HCT116 (cell line): ENCODE data around the gene STXBP5. TPM values are rescaled to one million over a fixed set of nuclear protein-coding genes. Genes with fewer than 3 reads are reported as not detected.

Experiments used
- ATAC-seq: fragments of 200-7000 bp; cut with Tn5 transposase; 2 replicates; pipeline ENCODE4 v1.9.1; 2020; ENCODE audit warnings: mild to moderate bottlenecking, moderate library complexity
- BruUV-seq: library from RNA; stranded (reverse); fragments of 400-500 nt; replicated peaks from 2 replicates; lab custom pipeline; 2021; lab: Mats Ljungman, UMichigan
- CTCF ChIA-PET: fragments of 300-600 bp; sonication (Branson Sonifier 250); formaldehyde crosslinking; loops from one replicate; lab custom pipeline; 2021; ENCODE audit warnings: antibody characterized with exemption; lab: Charles Lee
- POLR2A ChIA-PET: fragments of 300-600, 350-600 bp; sonication (Branson Sonifier 250); formaldehyde crosslinking; loops from one replicate; lab custom pipeline; 2021; ENCODE audit warnings: antibody characterized with exemption; lab: Charles Lee
- RAD21 ChIA-PET, 2 experiments: fragments of 300-600 bp; sonication (Branson Sonifier 250); formaldehyde crosslinking; loops; one replicate each; lab custom pipeline; 2023; ENCODE audit warnings: low total read pairs in 2 of 2; ENCODE audit not compliant: uncharacterized antibody in 2 of 2, unreplicated experiment in 2 of 2, low non-redundant PET in 1 of 2; lab: Charles Lee
- DNase-seq: peaks from one replicate; pipeline ENCODE4 v3.0.0-alpha.2; 2010; ENCODE audit warnings: low read depth, low spot score
- H2AFZ ChIP-seq: fragments of 200-600 bp; shearing (Covaris generic), sonication (generic); 2 replicates; pipeline ENCODE4 v1.6.1; 2017; ENCODE audit warnings: low read depth, mixed run types, mixed read lengths, antibody characterized with exemption, low read length; ENCODE audit not compliant: poor library complexity, severe bottlenecking
- H3K27ac ChIP-seq: 2 replicates; pipeline ENCODE4 v1.5.1; 2012; ENCODE audit warnings: low read depth, low read length
- H3K27me3 ChIP-seq: fragments of 200-600 bp; sonication (generic); 2 replicates; pipeline ENCODE4 v1.6.1; 2016; ENCODE audit warnings: mixed run types, low read length, mixed read lengths; ENCODE audit not compliant: insufficient read depth
- H3K36me3 ChIP-seq, 2 experiments: fragments of 200-500 bp in 1 of 2; fragments of 200-600 bp in 1 of 2; sonication (Bioruptor generic) in 1 of 2; sonication (generic) in 1 of 2; 2 replicates each; pipeline versions ENCODE4 v1.5.1 to v1.6.1; 2014 to 2016; ENCODE audit warnings: low read length in 2 of 2, inconsistent platforms in 1 of 2, mixed read lengths in 1 of 2, mixed run types in 1 of 2; ENCODE audit not compliant: insufficient read depth in 2 of 2, control insufficient read depth in 1 of 2
- H3K4me1 ChIP-seq, 2 experiments: fragments of 200-600 bp in 1 of 2; sonication (generic) in 1 of 2; 2 replicates each; pipeline versions ENCODE4 v1.5.1 to v1.6.1; 2012 to 2017; ENCODE audit warnings: low read length in 2 of 2, inconsistent platforms in 1 of 2, mild to moderate bottlenecking in 1 of 2, mixed read lengths in 1 of 2, mixed run types in 1 of 2, moderate library complexity in 1 of 2; ENCODE audit not compliant: insufficient read depth in 2 of 2, control insufficient read depth in 1 of 2
- H3K4me2 ChIP-seq: fragments of 200-600 bp; sonication (generic); 2 replicates; pipeline ENCODE4 v1.6.1; 2017; ENCODE audit warnings: mixed run types, low read length, mixed read lengths
- H3K4me3 ChIP-seq, 2 experiments: fragments of 200-600 bp in 1 of 2; sonication (generic) in 1 of 2; replicated peaks in 1 of 2; 2 replicates each; pipeline ENCODE4 v1.5.1; 2011 to 2016; ENCODE audit warnings: low read length in 2 of 2, control low read depth in 1 of 2, low read depth in 1 of 2, mild to moderate bottlenecking in 1 of 2, mixed read lengths in 1 of 2, mixed run types in 1 of 2
- H3K79me2 ChIP-seq: fragments of 200-600 bp; sonication (generic); 2 replicates; pipeline ENCODE4 v1.6.1; 2017; ENCODE audit warnings: mild to moderate bottlenecking, mixed run types, low read length, moderate library complexity, mixed read lengths; ENCODE audit not compliant: insufficient read depth
- H3K9ac ChIP-seq: fragments of 200-600 bp; sonication (generic); 2 replicates; pipeline ENCODE4 v1.6.1; 2016; ENCODE audit warnings: low read length, mixed read lengths
- H3K9me2 ChIP-seq: fragments of 200-600 bp; sonication (generic), shearing (Covaris generic); 2 replicates; pipeline ENCODE4 v1.6.1; 2017; ENCODE audit warnings: mixed run types, mild to moderate bottlenecking, moderate library complexity; ENCODE audit not compliant: insufficient read depth
- H3K9me3 ChIP-seq, 2 experiments: fragments of 200-500 bp in 1 of 2; fragments of 200-600 bp in 1 of 2; sonication (Bioruptor generic) in 1 of 2; sonication (generic) in 1 of 2; 2 replicates each; pipeline ENCODE4 v1.6.1; 2014 to 2017; ENCODE audit warnings: low read length in 2 of 2, mixed read lengths in 2 of 2, inconsistent platforms in 1 of 2, low read depth in 1 of 2, mild to moderate bottlenecking in 1 of 2, mixed run types in 1 of 2, moderate library complexity in 1 of 2; ENCODE audit not compliant: control insufficient read depth in 1 of 2, insufficient read depth in 1 of 2
- H4K20me1 ChIP-seq: fragments of 200-600 bp; sonication (generic), shearing (Covaris generic); 2 replicates; pipeline ENCODE4 v1.6.1; 2017; ENCODE audit warnings: mixed run types, mild to moderate bottlenecking, moderate library complexity; ENCODE audit not compliant: insufficient read depth
- CBX3 ChIP-seq: IDR thresholded peaks from 2 replicates; pipeline ENCODE4 v1.6.1; 2012; ENCODE audit warnings: low read depth
- CEBPB ChIP-seq: IDR thresholded peaks from 2 replicates; pipeline ENCODE4 v1.6.1; 2012; ENCODE audit warnings: low read depth
- EGR1 ChIP-seq: IDR thresholded peaks from 2 replicates; pipeline ENCODE4 v1.6.1; 2012; ENCODE audit warnings: low read depth
- EZH2phosphoT487 ChIP-seq: fragments of 200-600 bp; IDR thresholded peaks from 2 replicates; pipeline ENCODE4 v1.6.1; 2018; ENCODE audit warnings: antibody characterized with exemption, borderline replicate concordance
- FOSL1 ChIP-seq: IDR thresholded peaks from 2 replicates; pipeline ENCODE4 v1.6.1; 2012; ENCODE audit warnings: low read depth
- JUND ChIP-seq: IDR thresholded peaks from 2 replicates; pipeline ENCODE4 v1.6.1; 2012
- POLR2AphosphoS5 ChIP-seq: IDR thresholded peaks from 2 replicates; pipeline ENCODE4 v1.6.1; 2011; ENCODE audit warnings: mild to moderate bottlenecking, low read depth, low read length, moderate library complexity
- RAD21 ChIP-seq: IDR thresholded peaks from 2 replicates; pipeline ENCODE4 v1.6.1; 2012; ENCODE audit warnings: low read depth, mild to moderate bottlenecking
- SIN3A ChIP-seq: IDR thresholded peaks from 2 replicates; pipeline ENCODE4 v1.6.1; 2012; ENCODE audit warnings: low read depth
- SRF ChIP-seq: IDR thresholded peaks from 2 replicates; pipeline ENCODE4 v1.6.1; 2012; ENCODE audit warnings: low read depth
- ZFX ChIP-seq: fragments of 450-650 bp; IDR thresholded peaks from 2 replicates; pipeline ENCODE4 v1.6.1; 2017
- intact Hi-C: fragments of 100-400 bp; cut with micrococcal nuclease; formaldehyde crosslinking; loops from 2 replicates; pipeline ENCODE4 v1.10.0; 2022
- total RNA-seq: library from RNA; stranded (reverse); gene quantifications from one replicate; pipeline ENCODE4 v1.2.1, GENCODE V29; 2021; ENCODE audit not compliant: unreplicated experiment
- TF ChIP-seq, protein P1 (sequence below), 3 experiments: fragments of 200-600 bp in 1 of 3; sonication (generic) in 1 of 3; IDR thresholded peaks in 2 of 3; conservative IDR thresholded peaks in 1 of 3; 2 replicates each; pipeline ENCODE4 v1.5.1; 2012 to 2017; ENCODE audit warnings: low read depth in 2 of 3, low read length in 2 of 3, antibody characterized with exemption in 1 of 3, borderline replicate concordance in 1 of 3, control low read depth in 1 of 3, mild to moderate bottlenecking in 1 of 3, mixed read lengths in 1 of 3, mixed run types in 1 of 3, moderate library complexity in 1 of 3; ENCODE audit not compliant: insufficient read depth in 1 of 3
- TF ChIP-seq, protein P2 (sequence below): IDR thresholded peaks from 2 replicates; pipeline ENCODE4 v1.6.1; 2012
- TF ChIP-seq, protein P3 (sequence below): IDR thresholded peaks from 2 replicates; pipeline ENCODE4 v1.6.1; 2012; ENCODE audit warnings: low read depth

Gene STXBP5
- total RNA-seq, 1 experiment from 2014 or later: 12.6 TPM

DNA sequence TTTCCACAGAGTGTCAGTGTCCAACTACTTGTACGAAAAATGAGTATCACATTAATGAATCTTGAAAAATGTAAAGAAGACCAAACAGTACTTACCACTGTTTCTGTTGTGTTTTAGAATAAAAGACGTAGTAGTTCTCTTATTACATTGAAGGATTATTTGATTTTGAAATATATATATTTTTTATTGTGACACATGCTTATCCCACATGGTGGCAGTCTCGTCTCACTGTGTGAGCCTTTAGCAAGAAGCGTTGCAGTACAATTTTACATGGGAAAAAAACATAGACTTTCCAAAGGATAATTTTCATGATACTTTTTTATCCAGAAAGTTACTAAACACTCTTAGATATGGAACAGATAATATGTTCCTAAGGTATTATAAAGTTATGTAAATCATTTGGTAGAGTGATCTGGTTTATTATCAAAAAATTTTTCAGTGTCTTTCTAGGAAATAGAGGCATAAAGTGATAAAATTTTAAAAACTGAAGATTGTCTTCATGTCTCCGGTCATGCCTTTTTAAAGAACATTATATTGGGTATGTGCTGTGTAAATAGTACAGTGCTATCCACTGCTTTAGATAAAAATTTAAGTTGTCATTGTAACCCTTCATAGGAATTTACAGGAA is 186.8 kb downstream of the STXBP5 start:
- Histone ChIP-seq H3K4me1 (no peaks in the 10 kb centered on the region), H3K27me3 (no peaks in the 10 kb centered on the region), H3K27ac (no peak overlapping the region), H3K9ac (no peak overlapping the region), H3K4me3 (no peak overlapping the region), H2AFZ (no peak overlapping the region)
- peak; percentile 63 for ATAC-seq
- RAD21 ChIA-PET: interaction anchor here in 1 of 2 experiments (0.7 kb wide), 1 partner anchor 67 kb away, joined by 5 read pairs; no protein-coding TSS in a partner anchor
- peak; percentile 81 for TF ChIP-seq RAD21
- TF ChIP-seq CBX3: no peak
- TF ChIP-seq JUND: no peak
- TF ChIP-seq, protein P1, sequence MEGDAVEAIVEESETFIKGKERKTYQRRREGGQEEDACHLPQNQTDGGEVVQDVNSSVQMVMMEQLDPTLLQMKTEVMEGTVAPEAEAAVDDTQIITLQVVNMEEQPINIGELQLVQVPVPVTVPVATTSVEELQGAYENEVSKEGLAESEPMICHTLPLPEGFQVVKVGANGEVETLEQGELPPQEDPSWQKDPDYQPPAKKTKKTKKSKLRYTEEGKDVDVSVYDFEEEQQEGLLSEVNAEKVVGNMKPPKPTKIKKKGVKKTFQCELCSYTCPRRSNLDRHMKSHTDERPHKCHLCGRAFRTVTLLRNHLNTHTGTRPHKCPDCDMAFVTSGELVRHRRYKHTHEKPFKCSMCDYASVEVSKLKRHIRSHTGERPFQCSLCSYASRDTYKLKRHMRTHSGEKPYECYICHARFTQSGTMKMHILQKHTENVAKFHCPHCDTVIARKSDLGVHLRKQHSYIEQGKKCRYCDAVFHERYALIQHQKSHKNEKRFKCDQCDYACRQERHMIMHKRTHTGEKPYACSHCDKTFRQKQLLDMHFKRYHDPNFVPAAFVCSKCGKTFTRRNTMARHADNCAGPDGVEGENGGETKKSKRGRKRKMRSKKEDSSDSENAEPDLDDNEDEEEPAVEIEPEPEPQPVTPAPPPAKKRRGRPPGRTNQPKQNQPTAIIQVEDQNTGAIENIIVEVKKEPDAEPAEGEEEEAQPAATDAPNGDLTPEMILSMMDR (IDR thresholded peaks at IDR 0.05 in 2 of 3, conservative IDR thresholded peaks at IDR 0.05 in 1 of 3; ENCODE audit: borderline replicate concordance in 1 of 3, insufficient read depth in 1 of 3, low read depth in 2 of 3, low read length in 2 of 3): peak; percentile 36 to 65 (median 56); a peak in 5 of 6 replicates
- TF ChIP-seq, all 23 proteins: peak for 2
- H3K9me3 ChIP-seq: no peaks in the 10 kb centered on the region
- BruUV-seq: no TSS peak
- H4K20me1 ChIP-seq: no peaks in the 10 kb centered on the region
- ChIA-PET POLR2A (no interaction called here), CTCF (interaction anchor here (0.7 to 1.5 kb wide), 7 partner anchors 8 to 861 kb away, joined by 3 to 8 read pairs (median 3); no protein-coding TSS in a partner anchor)
- H3K36me3 ChIP-seq: no peaks in the 10 kb centered on the region
- intact Hi-C loops: loop anchor here (1.0 to 5.0 kb wide), 4 partner anchors 76 to 1074 kb away; no protein-coding TSS in a partner anchor
- no peak overlapping the region for H3K4me2 ChIP-seq
- H3K9me2 ChIP-seq: no peaks in the 10 kb centered on the region
- DNase-seq: peak; percentile 21
- no peaks in the 10 kb centered on the region for H3K79me2 ChIP-seq

DNA sequence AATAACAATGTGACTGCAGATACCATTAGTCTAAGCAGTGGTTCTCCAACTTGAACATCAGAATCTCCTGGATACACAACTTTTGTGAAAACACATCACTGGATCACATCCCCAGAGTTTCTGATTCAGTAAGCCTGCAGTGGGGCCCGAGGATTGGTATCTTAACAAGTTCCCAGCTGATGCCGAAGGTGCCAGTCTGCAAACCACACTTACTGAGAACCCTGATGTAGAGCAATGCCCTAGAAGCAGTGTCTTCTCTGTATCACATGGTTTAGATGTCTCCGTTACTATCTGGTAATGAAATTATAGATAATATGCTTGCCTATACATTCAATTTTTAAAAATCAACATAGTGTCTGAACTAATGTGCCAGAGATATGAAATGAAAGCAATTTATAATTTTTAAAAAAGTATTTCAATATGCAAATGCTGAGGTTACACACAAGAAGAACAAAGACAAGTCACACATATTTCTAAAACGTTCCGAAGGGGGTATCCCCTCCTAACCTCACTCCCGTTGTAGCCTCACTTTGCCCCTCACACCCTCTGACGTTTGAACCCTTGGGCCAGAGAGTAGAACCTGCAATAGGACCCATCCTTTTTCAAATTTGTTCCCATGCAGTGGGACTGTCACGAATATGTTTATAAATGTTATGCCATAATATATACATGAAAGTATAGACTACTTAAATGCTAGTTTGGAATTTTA is 188.9 kb downstream of the STXBP5 start:
- H3K9me3 ChIP-seq: no peaks in the 10 kb centered on the region
- H2AFZ ChIP-seq: no peak overlapping the region
- H4K20me1 ChIP-seq: no peaks in the 10 kb centered on the region
- no peak overlapping the region for H3K9ac ChIP-seq
- no peak for ATAC-seq
- RAD21 ChIA-PET: no interaction called here
- intact Hi-C loops: loop anchor here (5.0 kb wide), 1 partner anchor 74 kb away; no protein-coding TSS in a partner anchor
- no peaks in the 10 kb centered on the region for H3K36me3 ChIP-seq
- H3K79me2 ChIP-seq: no peaks in the 10 kb centered on the region
- CTCF ChIA-PET: interaction anchor here (1.3 kb wide), 1 partner anchor 788 kb away, joined by 3 read pairs; no protein-coding TSS in a partner anchor
- no peaks in the 10 kb centered on the region for H3K27me3 ChIP-seq
- H3K4me2 ChIP-seq: no peak overlapping the region
- no peaks in the 10 kb centered on the region for H3K4me1 ChIP-seq
- no TSS peak for BruUV-seq
- H3K4me3 ChIP-seq: no peak overlapping the region
- no peak for DNase-seq
- POLR2A ChIA-PET: no interaction called here
- no peak for TF ChIP-seq FOSL1
- TF ChIP-seq SIN3A: no peak
- TF ChIP-seq SRF: no peak
- no peak for TF ChIP-seq ZFX
- no peak for TF ChIP-seq POLR2AphosphoS5
- TF ChIP-seq, protein P2, sequence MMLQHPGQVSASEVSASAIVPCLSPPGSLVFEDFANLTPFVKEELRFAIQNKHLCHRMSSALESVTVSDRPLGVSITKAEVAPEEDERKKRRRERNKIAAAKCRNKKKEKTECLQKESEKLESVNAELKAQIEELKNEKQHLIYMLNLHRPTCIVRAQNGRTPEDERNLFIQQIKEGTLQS: no peak
- no peak for TF ChIP-seq EZH2phosphoT487
- no peak for TF ChIP-seq EGR1
- TF ChIP-seq, protein P3, sequence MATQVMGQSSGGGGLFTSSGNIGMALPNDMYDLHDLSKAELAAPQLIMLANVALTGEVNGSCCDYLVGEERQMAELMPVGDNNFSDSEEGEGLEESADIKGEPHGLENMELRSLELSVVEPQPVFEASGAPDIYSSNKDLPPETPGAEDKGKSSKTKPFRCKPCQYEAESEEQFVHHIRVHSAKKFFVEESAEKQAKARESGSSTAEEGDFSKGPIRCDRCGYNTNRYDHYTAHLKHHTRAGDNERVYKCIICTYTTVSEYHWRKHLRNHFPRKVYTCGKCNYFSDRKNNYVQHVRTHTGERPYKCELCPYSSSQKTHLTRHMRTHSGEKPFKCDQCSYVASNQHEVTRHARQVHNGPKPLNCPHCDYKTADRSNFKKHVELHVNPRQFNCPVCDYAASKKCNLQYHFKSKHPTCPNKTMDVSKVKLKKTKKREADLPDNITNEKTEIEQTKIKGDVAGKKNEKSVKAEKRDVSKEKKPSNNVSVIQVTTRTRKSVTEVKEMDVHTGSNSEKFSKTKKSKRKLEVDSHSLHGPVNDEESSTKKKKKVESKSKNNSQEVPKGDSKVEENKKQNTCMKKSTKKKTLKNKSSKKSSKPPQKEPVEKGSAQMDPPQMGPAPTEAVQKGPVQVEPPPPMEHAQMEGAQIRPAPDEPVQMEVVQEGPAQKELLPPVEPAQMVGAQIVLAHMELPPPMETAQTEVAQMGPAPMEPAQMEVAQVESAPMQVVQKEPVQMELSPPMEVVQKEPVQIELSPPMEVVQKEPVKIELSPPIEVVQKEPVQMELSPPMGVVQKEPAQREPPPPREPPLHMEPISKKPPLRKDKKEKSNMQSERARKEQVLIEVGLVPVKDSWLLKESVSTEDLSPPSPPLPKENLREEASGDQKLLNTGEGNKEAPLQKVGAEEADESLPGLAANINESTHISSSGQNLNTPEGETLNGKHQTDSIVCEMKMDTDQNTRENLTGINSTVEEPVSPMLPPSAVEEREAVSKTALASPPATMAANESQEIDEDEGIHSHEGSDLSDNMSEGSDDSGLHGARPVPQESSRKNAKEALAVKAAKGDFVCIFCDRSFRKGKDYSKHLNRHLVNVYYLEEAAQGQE: no peak
- no peak for TF ChIP-seq CEBPB
- no peaks in the 10 kb centered on the region for H3K9me2 ChIP-seq
- no peak overlapping the region for H3K27ac ChIP-seq
